ENCODE data around the gene ZCCHC10.
"Not testable (repeated sequence)": the region's sequence is repeated elsewhere in the genome, so short reads cannot be mapped to it uniquely, and the experiment has no call there.

ZCCHC10 gene

GRCh38 chr5:133041910-133042309 lies 15.6 kb upstream of the ZCCHC10 start:
- DNase-seq (ENCODE audit: low read depth, low spot score) = no peak

GRCh38 chr5:133041157-133041784 lies 14.9 kb upstream of the ZCCHC10 start:
- DNase-seq (ENCODE audit: low read depth, low spot score) = no peak

- not testable (repeated sequence) for DNase-seq (ENCODE audit: low read depth, low spot score)
These were observed 10.3 kb upstream of the ZCCHC10 start for GRCh38 chr5:133036677-133037076.

- DNase-seq (ENCODE audit: low read depth, low spot score) = no peak
These were observed 8.9 kb upstream of the ZCCHC10 start for GRCh38 chr5:133035224-133035623.

- DNase-seq (ENCODE audit: low read depth, low spot score) = no peak
These were observed 7.7 kb upstream of the ZCCHC10 start for GRCh38 chr5:133034064-133034463.

GRCh38 chr5:133032852-133033742 lies 6.7 kb upstream of the ZCCHC10 start:
- DNase-seq (ENCODE audit: low read depth, low spot score) = no peak

- DNase-seq (ENCODE audit: low read depth, low spot score) = no peak
These were observed 4.1 kb upstream of the ZCCHC10 start for GRCh38 chr5:133030343-133031005.

GRCh38 chr5:133029416-133029815 lies 3.1 kb upstream of the ZCCHC10 start:
- DNase-seq (ENCODE audit: low read depth, low spot score) = no peak

GRCh38 chr5:133026664-133027153 lies 360 bp upstream of the ZCCHC10 start:
- no peak for DNase-seq (ENCODE audit: low read depth, low spot score)

- DNase-seq (ENCODE audit: low read depth, low spot score) = not testable (repeated sequence)
These were observed 6.9 kb downstream of the ZCCHC10 start for GRCh38 chr5:133019471-133019870.

GRCh38 chr5:133017964-133018363 lies 8.4 kb downstream of the ZCCHC10 start:
- DNase-seq (ENCODE audit: low read depth, low spot score) = no peak

GRCh38 chr5:133015466-133015865 lies 10.9 kb downstream of the ZCCHC10 start:
- DNase-seq (ENCODE audit: low read depth, low spot score) = no peak

- DNase-seq (ENCODE audit: low read depth, low spot score) = not testable (repeated sequence)
These were observed 17.9 kb downstream of the ZCCHC10 start for GRCh38 chr5:133008455-133008854.

GRCh38 chr5:133006653-133007052 lies 19.7 kb downstream of the ZCCHC10 start:
- DNase-seq (ENCODE audit: low read depth, low spot score) = no peak

- DNase-seq (ENCODE audit: low read depth, low spot score) = no peak
These were observed 27.1 kb downstream of the ZCCHC10 start for GRCh38 chr5:132999246-132999645.

- DNase-seq (ENCODE audit: low read depth, low spot score) = no peak
These were observed 27.8 kb downstream of the ZCCHC10 start for GRCh38 chr5:132998556-132998955.

- DNase-seq (ENCODE audit: low read depth, low spot score) = no peak
These were observed 30.0 kb downstream of the ZCCHC10 start for GRCh38 chr5:132996307-132996706.

- no peak for DNase-seq (ENCODE audit: low read depth, low spot score)
These were observed 38.6 kb downstream of the ZCCHC10 start for GRCh38 chr5:132987531-132988408.

GRCh38 chr5:132982971-132983370 lies 43.4 kb downstream of the ZCCHC10 start:
- DNase-seq (ENCODE audit: low read depth, low spot score) = not testable (repeated sequence)

GRCh38 chr5:132981288-132981687 lies 45.1 kb downstream of the ZCCHC10 start:
- no peak for DNase-seq (ENCODE audit: low read depth, low spot score)

- DNase-seq (ENCODE audit: low read depth, low spot score) = no peak
These were observed 46.4 kb downstream of the ZCCHC10 start for GRCh38 chr5:132979976-132980375.

Measured in activated naive CD8-positive, alpha-beta T cell treated with anti-CD3 and anti-CD28 coated beads, Interleukin-2, amount 50 U/mL, for 16 hours (primary cell).